Measurements from ENCODE around the gene GLT1D1.

GLT1D1 gene

GRCh38 chr12:128969480-128970055 lies 116.3 kb downstream of the GLT1D1 start:
- DNase-seq: peak; percentile 88

GRCh38 chr12:128970110-128970509 lies 116.8 kb downstream of the GLT1D1 start:
- no peak for DNase-seq

- DNase-seq: no peak
Observed at GRCh38 chr12:128970941-128971340, 117.7 kb downstream of the GLT1D1 start.

GRCh38 chr12:128971802-128972201 lies 118.5 kb downstream of the GLT1D1 start:
- no peak for DNase-seq

- DNase-seq: no peak
Observed at GRCh38 chr12:128973883-128974681, 120.8 kb downstream of the GLT1D1 start.

- DNase-seq: no peak
Observed at GRCh38 chr12:128974881-128975280, 121.6 kb downstream of the GLT1D1 start.

- DNase-seq: peak; percentile 87
Observed at GRCh38 chr12:128976120-128976738, 123.0 kb downstream of the GLT1D1 start.

GRCh38 chr12:128977441-128977840 lies 124.2 kb downstream of the GLT1D1 start:
- DNase-seq: no peak

- no peak for DNase-seq
Observed at GRCh38 chr12:128978067-128978466, 124.8 kb downstream of the GLT1D1 start.

GRCh38 chr12:128980623-128981022 lies 127.3 kb downstream of the GLT1D1 start:
- no peak for DNase-seq

GRCh38 chr12:128981971-128982533 lies 128.8 kb downstream of the GLT1D1 start:
- DNase-seq: no peak

- no peak for DNase-seq
Observed at GRCh38 chr12:128982933-128983332, 129.7 kb downstream of the GLT1D1 start.

- DNase-seq: no peak
Observed at GRCh38 chr12:128983371-128983770, 130.1 kb downstream of the GLT1D1 start.

GRCh38 chr12:128986957-128987356 lies 133.7 kb downstream of the GLT1D1 start:
- DNase-seq: no peak

- DNase-seq: no peak
Observed at GRCh38 chr12:128989287-128989686, 136.0 kb downstream of the GLT1D1 start.

- DNase-seq: no peak
Observed at GRCh38 chr12:128991716-128992115, 138.4 kb downstream of the GLT1D1 start.

GRCh38 chr12:128992116-128992515 lies 138.8 kb downstream of the GLT1D1 start:
- DNase-seq: no peak

- DNase-seq: no peak
Observed at GRCh38 chr12:128992550-128992949, 139.3 kb downstream of the GLT1D1 start.

- DNase-seq: no peak
Observed at GRCh38 chr12:128994856-128995255, 141.6 kb downstream of the GLT1D1 start.

- DNase-seq: no peak
Observed at GRCh38 chr12:128995619-128996018, 142.3 kb downstream of the GLT1D1 start.

- no peak for DNase-seq
Observed at GRCh38 chr12:129001826-129002225, 148.5 kb downstream of the GLT1D1 start.

- DNase-seq: no peak
Observed at GRCh38 chr12:129002427-129002826, 149.1 kb downstream of the GLT1D1 start.

GRCh38 chr12:129005416-129005815 lies 152.1 kb downstream of the GLT1D1 start:
- DNase-seq: no peak

GRCh38 chr12:129005829-129006228 lies 152.6 kb downstream of the GLT1D1 start:
- DNase-seq: no peak
